ENCODE results near the gene NKAIN2.
"Not testable (repeated sequence)": the region's sequence is repeated elsewhere in the genome, so short reads cannot be mapped to it uniquely, and the experiment has no call there.

Gene NKAIN2

DNA sequence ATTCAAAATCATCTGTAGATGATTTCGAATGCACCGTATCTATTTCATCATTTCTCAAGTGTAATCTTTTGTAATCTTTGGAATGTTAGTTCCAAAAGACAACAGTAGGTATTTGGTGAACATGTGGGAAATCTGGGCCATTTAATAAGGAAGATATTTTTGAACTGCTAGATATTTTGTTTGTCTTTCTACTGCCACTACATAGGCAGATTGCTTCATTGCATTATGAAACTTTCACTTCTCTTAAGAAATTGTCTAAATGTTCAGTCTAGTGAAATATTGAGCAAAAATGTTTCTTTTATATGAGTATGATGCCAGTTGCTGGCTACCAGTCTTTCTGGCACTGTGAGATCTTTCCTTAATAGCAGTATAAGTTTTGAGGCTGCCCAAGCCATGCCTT lies 630.8 kb downstream of the NKAIN2 start:
- no peak overlapping the region for H3K4me3 ChIP-seq (ENCODE audit: low read length)
- no peak for TF ChIP-seq ZNF274 (IDR thresholded peaks at IDR 0.05; ENCODE audit: low read depth, low read length)

GRCh38 chr6:124436803-124437202 lies 633.1 kb downstream of the NKAIN2 start:
- TF ChIP-seq ZNF274 (IDR thresholded peaks at IDR 0.05; ENCODE audit: low read depth, low read length), result no peak
- no peak overlapping the region for H3K4me3 ChIP-seq (ENCODE audit: low read length)

DNA sequence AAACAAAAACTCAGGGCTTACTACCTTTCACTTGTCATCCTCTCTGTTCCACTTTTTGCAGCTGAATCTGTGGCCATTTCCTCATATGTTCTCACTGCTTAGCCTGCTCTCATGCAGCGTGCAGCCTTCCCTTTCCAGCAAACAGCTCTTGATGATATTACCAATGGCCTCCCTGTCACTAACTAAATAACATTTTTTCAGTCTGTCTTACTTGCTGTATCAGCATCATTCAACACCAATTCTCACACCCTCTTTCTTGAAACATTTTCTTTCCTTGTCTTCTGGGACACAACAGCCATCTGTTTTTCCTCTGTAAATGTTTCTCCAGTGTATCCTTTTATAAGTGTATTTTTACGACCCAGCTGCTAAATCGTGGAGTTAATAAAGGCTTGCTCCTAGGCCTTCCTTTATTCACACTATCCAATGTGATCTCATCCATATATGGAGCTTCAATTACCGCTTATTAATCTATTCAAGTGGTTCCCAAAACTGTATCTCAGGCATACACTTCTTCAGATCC lies 634.9 kb downstream of the NKAIN2 start:
- no peak overlapping the region for H3K4me3 ChIP-seq (ENCODE audit: low read length)
- no peak for TF ChIP-seq ZNF274 (IDR thresholded peaks at IDR 0.05; ENCODE audit: low read depth, low read length)

DNA sequence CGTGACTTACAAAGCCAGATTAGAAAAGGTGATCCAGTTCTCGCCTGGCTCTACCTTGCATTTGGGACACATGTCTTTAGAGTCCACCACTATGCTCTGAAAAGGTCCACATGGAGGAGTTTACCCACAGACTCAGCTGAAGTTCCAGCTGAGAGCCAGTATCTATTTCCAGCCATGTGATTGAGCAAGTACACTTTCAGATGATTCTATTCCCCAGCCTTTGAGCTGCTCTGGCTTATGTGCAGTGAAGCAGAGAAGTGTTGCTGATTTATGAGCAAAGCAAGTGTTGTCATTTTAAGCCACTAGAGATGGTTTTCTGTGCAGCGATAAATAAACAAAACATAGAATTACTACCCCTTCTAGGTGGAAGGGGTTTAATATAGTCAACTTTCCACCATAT lies 637.8 kb downstream of the NKAIN2 start:
- no peak for TF ChIP-seq ZNF274 (IDR thresholded peaks at IDR 0.05; ENCODE audit: low read depth, low read length)
- no peak overlapping the region for H3K4me3 ChIP-seq (ENCODE audit: low read length)

- no peak overlapping the region for H3K4me3 ChIP-seq (ENCODE audit: low read length)
- no peak for TF ChIP-seq ZNF274 (IDR thresholded peaks at IDR 0.05; ENCODE audit: low read depth, low read length)
These were observed 639.9 kb downstream of the NKAIN2 start for GRCh38 chr6:124443541-124443940.

GRCh38 chr6:124445581-124445980 lies 641.9 kb downstream of the NKAIN2 start:
- no peak for TF ChIP-seq ZNF274 (IDR thresholded peaks at IDR 0.05; ENCODE audit: low read depth, low read length)
- no peak overlapping the region for H3K4me3 ChIP-seq (ENCODE audit: low read length)

DNA sequence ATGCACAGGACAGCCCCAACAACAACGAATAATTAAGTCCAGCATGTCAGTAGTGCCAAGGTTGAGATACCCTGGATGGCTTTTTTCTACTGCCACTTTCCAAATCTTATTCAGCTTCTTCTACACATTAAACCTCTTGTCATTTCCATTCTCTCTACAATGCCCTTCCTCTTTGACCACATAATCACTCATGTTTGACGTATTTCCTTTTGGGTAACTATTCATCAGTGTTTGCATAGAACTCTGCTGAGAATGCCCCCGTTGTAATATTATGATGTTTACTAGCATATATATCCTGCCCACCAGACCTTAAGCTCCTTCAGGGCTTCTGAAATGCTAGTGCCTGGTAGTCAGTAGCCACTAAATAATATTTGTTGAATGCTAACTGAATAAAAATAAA lies 643.3 kb downstream of the NKAIN2 start:
- TF ChIP-seq ZNF274 (IDR thresholded peaks at IDR 0.05; ENCODE audit: low read depth, low read length), result no peak
- H3K4me3 ChIP-seq (ENCODE audit: low read length), result no peak overlapping the region

DNA sequence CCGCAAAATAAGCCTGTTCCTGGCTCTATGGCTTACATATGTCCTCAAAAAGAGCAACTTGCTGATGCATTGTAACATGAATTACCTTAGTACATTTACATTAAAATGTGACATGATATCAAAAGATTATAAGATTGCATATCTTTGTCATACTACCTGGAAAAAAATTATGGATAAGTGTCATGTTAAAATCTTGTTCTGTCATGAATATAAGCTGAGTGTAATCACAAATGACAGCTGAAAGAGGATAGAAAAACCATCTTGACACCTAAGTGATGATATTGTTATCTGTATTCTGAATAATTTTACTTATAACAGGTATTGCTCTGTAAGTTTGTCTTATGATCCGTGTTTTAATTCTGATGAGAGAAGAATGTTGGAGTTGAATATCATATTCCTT lies 655.6 kb downstream of the NKAIN2 start:
- H3K4me3 ChIP-seq (ENCODE audit: low read length), result no peak overlapping the region
- no peak for TF ChIP-seq ZNF274 (IDR thresholded peaks at IDR 0.05; ENCODE audit: low read depth, low read length)

GRCh38 chr6:124462750-124463149 lies 659.1 kb downstream of the NKAIN2 start:
- TF ChIP-seq ZNF274 (IDR thresholded peaks at IDR 0.05; ENCODE audit: low read depth, low read length), result no peak
- no peak overlapping the region for H3K4me3 ChIP-seq (ENCODE audit: low read length)

DNA sequence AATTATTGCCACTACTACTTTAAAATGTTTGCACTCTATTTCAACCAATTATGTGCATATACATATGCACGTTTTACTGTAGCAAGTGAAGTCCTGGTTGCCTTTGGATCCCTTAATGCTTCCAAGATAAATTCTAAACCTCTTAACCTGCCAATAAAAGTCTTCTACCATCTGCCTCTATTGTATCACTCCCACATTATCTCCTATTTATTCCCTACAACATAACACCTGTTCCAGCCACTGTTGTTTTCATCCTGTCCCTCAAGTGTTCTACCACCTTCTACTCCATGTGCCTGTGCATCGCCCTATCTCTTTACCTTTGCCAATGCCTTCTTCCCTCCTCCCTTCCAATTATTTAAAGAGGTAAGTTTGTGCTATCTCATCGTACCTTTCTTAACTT lies 659.6 kb downstream of the NKAIN2 start:
- no peak for TF ChIP-seq ZNF274 (IDR thresholded peaks at IDR 0.05; ENCODE audit: low read depth, low read length)
- no peak overlapping the region for H3K4me3 ChIP-seq (ENCODE audit: low read length)

DNA sequence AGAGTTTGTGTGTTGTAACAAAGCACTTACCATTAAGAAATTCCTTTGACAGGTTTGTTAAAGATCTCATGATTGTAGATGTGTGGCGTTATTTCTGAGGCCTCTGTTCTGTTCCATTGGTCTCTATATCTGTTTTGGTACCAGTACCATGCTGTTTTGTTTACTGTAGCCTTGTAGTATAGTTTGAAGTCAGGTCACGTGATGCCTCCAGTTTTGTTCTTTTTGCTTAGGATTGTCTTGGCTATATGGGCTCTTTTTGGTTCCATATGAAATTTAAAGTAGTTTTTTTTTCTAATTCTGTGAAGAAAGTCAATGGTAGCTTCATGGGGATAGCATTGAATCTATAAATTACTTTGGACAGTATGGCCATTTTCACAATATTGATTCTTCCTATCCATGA lies 660.9 kb downstream of the NKAIN2 start:
- not testable (repeated sequence) for H3K4me3 ChIP-seq (ENCODE audit: low read length)

- H3K4me3 ChIP-seq (ENCODE audit: low read length), result no peak overlapping the region
- TF ChIP-seq ZNF274 (IDR thresholded peaks at IDR 0.05; ENCODE audit: low read depth, low read length), result no peak
These were observed 663.3 kb downstream of the NKAIN2 start for GRCh38 chr6:124466949-124467348.

DNA sequence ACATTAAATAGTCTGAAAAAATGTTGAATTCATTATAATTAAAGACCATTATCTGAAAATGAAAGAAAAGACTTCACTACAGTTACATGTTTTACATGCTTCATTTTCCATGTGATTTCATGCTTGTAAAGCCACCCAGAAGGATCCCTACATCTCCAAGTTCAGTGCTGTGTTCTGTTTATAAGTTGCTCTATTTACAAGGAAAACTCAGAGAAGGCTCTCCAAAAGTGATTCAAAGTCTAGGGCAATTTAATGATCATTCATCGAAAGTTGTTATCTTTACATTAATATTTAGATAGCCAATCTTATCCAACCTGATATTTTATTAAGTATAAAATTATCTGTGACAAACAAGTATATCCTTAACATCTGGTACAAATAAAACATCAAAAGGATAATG lies 663.7 kb downstream of the NKAIN2 start:
- no peak overlapping the region for H3K4me3 ChIP-seq (ENCODE audit: low read length)
- TF ChIP-seq ZNF274 (IDR thresholded peaks at IDR 0.05; ENCODE audit: low read depth, low read length), result no peak

DNA sequence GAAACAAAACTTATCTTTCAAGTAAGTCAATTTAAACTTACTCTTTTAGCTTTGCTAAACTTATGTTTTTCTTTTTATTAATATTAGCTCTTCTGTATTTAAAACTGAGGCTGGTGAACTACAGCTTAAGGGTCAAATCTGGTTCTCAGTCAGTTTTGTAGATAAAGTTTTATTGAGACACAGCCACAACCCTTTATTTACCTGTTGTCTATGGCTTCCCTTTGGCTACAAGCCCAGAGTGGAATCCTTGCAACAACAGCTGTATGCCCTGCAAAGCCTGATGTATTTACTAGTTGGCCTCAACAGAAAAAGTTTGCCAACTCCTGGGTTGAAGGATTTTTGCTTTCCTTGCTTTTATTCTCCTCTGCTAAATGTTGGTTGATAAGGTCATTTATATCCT lies 667.1 kb downstream of the NKAIN2 start:
- no peak overlapping the region for H3K4me3 ChIP-seq (ENCODE audit: low read length)
- TF ChIP-seq ZNF274 (IDR thresholded peaks at IDR 0.05; ENCODE audit: low read depth, low read length), result no peak

- no peak for TF ChIP-seq ZNF274 (IDR thresholded peaks at IDR 0.05; ENCODE audit: low read depth, low read length)
- H3K4me3 ChIP-seq (ENCODE audit: low read length), result no peak overlapping the region
These were observed 671.5 kb downstream of the NKAIN2 start for GRCh38 chr6:124475176-124475575.

DNA sequence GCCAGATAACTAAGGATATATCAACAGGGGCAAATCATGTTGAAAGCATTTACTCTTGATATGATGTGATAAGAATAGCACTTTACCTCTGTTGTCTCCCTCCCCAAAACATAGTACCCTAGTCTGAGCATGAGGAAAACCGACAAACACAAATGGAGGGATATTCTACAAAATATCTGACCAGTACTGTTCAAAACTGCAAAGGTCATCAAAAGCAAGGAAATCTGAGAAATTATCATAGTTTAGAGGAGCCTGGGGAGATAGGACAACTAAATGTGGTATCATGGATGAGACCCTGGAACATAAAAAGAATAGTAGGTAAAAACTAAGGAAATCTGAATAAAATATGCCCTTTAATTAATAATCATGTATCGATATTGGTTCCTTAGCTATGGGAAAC lies 675.2 kb downstream of the NKAIN2 start:
- no peak for TF ChIP-seq ZNF274 (IDR thresholded peaks at IDR 0.05; ENCODE audit: low read depth, low read length)

More for the DNA sequence above, 675.2 kb downstream of the NKAIN2 start:
- no peak overlapping the region for H3K4me3 ChIP-seq (ENCODE audit: low read length)

All from GM08714 (cell line).